Activated gamma-delta T cell (primary cell): Measurements from ENCODE around the gene NAT9.

Experiments used
- DNase-seq: peaks from one replicate; lab custom pipeline; 2025; lab: John Stamatoyannopoulos, UW
- total RNA-seq, 2 donors: gene quantifications; one replicate each; lab custom pipeline; 2026; lab: John Stamatoyannopoulos, UW

NAT9 gene, protein sequence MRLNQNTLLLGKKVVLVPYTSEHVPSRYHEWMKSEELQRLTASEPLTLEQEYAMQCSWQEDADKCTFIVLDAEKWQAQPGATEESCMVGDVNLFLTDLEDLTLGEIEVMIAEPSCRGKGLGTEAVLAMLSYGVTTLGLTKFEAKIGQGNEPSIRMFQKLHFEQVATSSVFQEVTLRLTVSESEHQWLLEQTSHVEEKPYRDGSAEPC
- total RNA-seq = 40.3 to 44.3 reads per million in 2 donors

DNA sequence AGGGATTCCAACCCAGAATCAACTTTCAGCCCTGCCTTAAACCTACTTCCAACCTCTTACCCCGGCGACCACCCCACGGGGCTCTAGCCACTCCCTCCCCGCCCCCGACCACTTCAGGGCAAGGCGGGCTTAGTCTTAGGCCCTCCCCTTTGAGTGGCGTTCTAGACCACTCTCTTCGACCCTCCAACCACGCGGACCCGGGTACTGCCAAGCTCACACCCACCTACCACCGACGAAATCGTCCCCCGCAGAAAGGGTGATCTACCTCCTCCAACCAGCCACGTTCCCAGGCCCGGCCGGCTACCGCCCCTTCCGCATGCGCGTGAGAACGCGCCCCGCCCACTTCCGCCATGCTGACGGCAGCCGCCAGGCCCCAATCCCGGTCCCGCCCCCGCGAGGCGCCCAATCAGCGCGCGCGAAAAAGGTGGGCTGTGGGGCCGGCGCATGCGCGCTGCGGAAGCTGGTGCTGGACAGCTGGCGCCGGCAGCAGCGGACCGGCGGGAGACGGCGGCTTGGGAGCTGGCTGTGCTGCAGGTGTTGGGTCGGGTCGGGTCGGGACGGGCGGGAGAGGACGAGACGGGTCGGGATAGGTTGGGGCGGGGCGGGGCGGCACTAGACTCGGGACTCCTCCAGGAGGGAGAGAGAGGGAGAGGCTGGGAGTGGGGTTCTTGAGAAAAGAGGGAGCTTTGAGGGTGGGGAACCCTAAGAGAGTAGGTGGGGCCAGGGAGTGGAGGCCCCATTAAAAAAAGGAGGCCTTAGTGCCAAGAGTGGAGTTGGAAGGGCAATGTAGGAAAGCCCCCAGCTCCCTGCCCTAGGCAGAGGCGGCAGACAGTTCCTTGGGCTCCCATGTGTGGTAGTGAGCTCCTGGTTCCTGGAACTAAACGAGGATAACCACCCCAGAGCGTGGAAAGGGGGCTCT, at the start of gene NAT9:
NAT9 (minus strand) TSS at position 302 of the 919 bp plus-strand sequence. CDS start 647 bp downstream, outside the sequence.
- DNase-seq = peak; percentile 98

DNA sequence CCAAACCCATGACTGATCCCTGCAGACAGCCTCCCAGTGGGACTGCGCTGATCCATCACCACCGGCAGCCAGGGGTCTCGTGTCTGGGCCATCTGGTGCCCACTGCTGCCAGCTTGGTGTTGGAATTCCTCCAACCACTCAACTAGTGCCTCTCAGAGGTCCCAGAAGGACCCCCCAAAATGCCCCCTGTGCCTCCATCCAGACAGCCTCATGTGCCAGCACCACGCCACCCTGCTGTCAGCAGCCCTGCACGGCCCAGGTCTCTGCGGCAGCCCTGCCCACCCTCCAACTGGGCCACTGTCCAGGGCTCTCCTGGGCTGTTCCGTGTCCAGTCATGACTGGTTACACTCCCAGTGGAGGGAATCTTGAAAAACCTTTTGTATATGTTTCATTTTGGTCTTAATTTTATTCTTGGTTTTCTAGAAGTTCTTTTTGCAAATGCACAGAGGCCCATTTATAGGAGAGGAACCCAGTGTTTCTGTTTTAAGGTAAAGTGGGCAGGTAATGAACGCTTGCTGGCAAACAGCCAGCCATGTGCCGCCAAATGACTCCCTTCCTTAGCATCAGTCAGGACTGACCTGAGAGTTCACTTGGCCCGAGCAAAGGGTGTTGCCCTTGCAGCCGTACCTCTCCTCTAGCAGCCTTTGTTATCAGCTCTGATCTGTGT, 48.9 kb upstream of the NAT9 start:
- no peak for DNase-seq

DNA sequence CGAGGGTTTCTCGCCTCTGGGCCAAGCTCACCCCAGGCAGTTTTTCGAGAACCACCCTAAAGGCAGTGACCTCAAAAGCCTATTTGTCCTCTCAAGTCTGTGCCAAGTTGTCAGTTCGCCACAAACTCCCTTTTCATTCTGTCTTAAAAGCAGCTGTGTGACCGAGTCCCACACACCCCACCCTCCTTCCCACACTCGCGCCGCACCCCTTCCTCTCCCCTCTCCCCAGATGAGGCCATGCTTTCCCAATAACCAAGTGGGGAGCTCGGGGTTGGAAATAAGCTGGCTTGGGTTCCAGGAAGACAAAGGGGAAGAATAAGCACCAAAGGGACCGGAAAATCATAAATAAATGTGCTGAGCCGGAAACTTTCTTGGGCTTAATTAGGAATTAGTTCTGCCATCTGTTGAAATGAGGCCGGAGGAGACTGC, 46.8 kb upstream of the NAT9 start:
- no peak for DNase-seq

DNA sequence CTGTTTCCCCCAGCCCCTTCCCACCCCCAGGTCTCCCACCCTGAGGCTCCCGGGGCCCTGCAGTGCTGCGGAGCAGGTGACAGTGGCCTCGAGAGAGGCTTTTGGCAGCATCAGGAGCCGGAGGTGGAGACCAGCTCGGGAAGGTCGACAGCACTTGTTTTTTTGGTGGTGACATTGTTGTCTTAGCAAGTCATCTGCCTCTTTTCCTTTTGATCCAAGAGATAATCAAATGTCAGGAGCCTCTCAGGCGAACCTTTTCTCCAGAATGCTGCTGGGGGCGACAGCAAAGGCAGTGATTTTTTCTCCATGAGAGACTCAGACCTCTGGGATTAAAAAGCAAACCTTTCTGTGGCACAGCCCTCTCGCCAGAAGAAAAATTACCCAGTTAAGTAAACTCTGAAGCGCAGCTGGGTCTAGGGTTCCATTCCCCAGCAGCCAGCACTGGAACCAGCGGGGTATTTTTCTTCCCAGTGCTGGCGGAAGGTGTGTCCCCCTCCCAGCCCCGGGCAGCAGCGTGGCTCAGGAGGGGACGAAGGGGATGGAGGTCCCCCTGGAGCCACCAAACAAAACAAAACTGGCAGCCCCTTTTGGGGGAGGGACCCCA, 46.3 kb upstream of the NAT9 start:
- DNase-seq = no peak

DNA sequence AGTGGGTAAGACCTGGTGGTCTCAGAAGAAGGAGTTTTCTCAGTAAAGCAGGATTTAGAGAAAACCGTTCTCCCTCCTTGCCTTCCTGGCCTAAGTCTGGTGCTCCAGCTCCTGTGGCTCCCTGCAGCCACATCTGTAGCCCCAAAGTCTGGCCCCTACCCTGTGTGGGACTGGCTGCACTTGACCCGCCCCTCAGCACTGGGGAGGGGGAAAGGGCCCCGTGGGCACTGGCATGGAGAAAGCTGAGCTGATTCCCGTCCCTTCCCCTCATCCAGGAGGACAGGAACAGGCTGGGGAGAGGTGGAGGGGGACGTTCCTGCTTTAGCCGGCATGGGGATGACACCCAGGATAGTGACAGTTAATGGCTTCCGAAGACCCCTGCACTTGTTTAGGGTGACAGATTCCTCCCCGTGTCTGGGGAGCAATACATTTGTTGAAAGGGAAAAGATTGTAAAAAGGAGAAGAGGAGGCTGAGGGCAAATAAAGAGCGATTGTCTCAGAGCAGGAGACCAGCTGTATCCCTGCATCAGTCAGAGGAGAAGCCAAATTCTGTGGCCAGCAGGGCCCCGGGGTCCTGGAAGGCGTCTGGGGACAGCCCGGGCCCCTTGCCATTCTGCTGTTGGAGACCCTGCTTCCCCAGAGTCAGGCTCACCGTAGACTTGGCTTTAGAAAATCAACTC, 45.6 kb upstream of the NAT9 start:
- DNase-seq = no peak

DNA sequence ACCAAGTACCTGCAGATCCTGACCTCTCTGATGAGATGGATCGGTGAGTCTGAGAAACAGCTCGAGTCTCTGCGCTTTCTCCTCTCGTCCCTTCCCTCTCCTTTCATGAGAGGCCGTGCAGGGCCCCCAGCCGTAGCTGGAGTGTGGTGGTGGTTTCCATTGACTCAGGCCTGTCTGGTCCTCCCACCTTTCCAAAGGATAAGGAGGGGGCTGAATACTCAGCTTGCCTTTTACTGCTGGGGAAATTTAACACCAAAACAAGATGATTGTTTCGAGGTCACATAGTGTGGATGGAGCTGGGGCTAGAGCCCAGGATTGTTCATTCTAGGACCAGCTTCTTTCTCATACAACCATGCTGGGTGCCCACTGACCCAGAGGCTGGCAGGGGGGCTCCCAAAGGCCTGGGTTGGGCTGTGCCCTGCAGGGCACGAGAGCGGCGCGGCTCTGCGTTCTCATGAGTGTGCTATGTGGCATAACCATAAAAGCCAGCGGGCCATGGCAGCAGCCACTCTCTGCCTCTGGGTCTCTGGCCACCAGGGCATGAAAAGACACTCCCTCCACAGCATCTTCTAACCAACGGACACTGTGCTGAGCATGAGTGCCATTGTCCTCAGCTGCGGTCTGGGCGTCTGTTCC, 43.8 kb upstream of the NAT9 start:
- DNase-seq = no peak

DNA sequence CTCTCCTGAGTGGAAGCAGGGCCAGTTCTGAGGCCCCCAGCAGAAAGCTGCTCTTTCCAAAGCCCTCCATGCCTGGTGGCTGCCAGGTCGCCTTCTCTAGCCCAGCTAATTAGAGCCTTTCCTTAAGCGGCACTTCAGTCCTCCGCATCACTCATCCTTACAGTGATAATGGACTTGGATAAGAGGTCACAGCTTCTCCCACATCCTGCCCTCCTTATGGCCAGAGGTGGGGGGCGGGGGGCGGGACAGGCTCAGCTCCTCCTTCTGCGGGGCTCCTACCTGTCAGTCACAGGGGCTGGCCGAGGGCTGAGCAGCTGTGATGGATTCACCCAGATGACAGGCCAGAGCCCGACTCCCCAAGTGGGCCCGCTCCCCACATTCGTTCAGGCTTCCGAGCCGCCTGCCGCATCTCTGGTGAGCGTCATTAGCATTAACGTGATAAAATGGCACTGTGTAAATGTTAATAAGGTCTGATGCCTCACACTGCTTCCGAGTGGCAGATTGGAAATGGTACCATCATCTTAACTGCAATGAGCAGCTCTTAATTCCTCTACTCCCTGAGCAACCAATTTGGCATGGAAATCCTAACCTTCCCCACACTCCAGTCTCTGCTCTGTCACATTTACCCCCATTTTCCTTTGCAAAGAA, 42.3 kb upstream of the NAT9 start:
- no peak for DNase-seq

DNA sequence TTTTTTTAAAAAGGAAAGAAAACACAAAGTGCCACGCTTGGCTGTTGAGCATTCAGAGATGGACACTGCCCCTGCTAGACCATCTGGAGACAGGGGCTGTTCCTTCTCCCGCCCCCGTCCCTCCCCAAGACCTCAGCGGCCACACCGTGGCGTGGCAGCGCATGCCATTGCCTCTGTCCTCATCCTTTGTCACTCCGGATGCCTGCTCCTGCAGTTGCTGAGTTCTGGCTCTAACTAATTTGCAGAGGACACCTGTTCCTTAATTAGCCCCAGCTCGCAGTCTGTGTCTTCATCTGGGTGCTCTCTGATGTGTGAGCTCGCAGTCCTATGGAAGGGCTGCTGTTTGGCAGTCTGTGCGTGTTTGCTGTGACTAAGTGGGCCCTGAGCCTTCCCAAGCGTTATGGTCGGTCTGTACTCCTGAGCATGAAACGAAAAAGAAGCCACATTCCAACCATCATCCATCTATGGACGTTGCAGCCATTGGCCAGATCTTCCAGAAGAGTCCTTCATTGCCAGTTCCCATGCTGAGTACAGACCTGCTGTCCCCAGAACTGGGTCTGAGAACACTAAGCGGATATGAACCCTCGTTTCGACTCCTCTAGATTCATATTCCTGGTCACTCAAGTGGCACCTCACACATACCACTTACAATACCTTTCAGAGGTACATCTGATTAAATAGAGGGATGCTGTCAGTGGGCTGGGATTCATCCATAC, 40.9 kb upstream of the NAT9 start:
- DNase-seq = no peak

DNA sequence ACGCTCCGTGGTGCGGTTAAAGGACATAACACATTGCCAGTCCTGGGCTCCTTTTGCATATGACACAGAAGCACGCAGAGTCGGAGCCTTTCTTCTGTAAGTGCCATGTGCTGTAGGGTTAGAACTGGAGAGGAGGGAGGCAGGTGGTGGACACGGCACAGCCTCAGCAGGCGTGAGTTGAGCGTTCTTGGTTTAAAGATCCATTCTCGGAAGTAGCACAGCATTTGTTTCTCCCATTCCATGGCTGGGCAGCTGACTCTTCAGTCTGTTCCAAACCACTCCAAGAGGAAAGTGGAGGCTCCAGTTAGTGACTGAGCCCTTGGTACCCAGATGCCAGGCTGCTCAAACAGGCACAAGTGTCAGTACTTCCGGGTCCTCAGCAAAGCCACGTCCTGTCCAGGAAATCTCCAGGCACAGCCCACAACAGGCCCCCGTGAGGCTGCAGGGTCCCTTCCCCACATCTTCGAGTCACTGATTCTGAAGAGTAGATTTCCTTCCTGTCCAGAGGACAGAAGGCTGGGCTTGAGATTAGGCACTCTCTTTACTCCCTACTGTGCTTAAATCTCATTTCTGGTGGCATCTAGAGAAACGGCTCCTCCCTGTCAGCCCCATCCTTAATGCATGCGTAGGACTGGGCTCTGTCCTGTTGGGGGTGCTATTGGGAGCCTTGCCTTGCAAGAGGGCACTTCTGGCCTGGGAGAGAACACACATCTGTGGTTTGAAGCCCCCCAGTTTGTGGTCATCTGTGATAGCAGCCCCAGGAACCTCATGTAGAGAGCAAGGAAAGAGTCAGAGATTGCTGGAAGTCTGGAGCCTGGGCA, 39.6 kb upstream of the NAT9 start:
- no peak for DNase-seq

DNA sequence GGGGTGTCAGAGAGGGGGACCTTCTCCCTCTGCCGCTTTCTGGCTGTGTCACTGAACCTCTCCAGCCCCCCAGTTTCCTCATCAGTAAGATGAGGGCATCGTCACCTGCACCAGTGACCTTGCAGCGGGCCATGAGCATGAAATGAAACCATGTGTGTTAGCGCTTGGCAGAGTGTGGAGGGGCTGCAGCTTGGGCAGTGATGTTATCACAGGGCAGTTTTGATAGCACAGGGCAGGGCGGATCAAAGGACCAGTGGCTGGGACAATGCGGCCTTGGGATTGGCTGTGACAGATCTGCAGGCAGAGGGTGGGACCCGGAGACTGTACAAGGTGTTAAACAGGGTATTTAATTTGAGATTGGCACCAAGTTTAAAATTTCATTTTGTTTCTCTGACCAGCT, 38.9 kb upstream of the NAT9 start:
- DNase-seq = no peak

DNA sequence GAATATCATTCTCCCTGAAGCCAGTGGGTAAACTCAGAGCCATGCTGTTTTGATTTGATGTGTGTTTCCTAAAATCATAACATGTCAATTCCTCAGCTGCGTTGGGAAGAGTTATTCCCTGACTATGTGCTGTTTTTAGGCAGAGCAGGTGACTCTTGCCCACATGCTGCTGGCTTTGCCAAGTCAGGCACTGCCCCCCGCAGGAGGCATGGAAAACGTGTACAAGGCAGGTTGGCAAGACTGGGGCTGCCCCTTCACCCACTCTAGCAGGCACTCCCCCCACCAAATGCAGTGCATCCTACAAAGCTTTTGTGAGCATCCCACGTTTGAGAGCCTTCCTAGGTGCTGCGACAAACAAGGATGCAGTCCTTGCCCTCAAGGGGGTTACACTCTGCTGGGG, 38.3 kb upstream of the NAT9 start:
- no peak for DNase-seq

DNA sequence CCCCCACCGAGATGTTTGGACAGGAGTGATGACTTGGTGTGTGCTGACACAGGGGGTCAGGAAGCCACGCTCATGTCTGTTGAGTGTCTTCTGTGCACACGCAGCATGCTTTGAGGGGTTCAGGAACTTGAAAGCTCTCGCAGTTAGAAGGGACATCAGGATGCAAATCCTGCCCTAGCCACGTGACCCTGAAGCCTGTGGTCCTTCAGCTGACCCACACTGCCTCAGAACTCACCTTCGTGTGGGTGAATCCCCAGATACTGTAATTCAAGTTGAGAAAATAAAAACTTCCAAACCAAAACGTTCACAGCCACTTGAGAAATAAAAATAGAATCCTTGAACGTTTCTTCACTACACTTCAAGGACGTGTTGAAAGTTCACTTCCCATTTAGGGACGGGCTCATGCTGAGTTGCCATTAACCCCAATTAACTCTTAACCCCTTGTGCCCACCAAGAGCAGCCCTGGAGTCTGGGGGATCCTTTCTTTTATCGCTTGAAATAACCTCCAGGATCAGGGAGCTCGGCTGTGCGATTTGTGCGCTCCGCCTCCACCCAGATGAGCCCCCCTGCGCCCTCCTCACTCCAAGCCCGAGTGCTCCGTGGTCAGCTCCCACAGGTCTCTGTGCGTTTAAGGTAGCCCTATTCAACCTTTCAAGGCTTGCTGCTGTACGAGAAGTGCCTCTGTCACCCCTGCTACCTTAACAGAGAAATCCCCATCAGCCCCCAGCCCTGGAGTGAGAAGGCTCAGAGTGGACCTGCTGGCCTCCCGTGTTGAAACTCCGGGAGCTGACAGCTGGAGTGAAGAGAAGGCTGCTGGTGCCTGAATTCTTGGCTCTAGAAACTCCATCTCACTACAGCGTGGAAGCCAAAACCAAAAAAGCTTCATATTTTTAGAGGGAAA, 36.2 kb upstream of the NAT9 start:
- DNase-seq = no peak

DNA sequence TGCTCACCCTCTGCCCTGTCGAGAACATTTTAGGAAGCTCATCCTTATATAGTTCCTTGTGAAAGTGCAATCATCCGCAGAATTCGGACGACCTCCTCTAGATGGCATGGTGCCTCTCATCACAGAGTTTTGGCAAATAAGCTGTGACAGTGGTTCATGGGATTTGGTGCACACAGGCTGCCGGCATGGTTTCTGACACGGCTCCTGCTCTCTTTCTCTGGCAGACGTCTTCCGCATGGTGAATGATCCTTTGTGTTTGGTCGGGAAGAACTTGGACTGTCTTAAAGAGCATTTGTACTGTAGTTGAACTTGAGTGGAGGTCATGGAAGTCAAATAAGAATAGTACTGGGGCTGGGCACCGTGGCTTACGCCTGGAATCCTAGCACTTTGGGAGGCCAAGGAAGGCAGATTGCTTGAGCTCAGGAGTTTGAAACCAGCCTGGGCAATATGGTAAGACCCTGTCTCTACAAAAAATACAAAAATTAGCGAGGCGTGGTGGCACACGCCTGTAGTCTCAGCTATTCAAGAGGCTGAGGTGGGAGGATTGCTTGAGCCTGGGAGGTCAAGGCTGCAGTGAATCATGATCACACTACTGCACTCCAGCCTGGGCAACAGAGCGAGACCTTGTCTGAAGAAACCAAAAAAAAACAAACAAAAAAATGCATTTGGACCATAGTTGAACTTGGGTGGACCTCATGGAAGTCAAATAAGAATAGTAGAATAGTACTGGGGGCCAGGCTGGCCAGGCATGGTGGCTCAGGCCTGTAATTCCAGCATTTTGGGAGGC, 34.7 kb upstream of the NAT9 start:
- DNase-seq = no peak

DNA sequence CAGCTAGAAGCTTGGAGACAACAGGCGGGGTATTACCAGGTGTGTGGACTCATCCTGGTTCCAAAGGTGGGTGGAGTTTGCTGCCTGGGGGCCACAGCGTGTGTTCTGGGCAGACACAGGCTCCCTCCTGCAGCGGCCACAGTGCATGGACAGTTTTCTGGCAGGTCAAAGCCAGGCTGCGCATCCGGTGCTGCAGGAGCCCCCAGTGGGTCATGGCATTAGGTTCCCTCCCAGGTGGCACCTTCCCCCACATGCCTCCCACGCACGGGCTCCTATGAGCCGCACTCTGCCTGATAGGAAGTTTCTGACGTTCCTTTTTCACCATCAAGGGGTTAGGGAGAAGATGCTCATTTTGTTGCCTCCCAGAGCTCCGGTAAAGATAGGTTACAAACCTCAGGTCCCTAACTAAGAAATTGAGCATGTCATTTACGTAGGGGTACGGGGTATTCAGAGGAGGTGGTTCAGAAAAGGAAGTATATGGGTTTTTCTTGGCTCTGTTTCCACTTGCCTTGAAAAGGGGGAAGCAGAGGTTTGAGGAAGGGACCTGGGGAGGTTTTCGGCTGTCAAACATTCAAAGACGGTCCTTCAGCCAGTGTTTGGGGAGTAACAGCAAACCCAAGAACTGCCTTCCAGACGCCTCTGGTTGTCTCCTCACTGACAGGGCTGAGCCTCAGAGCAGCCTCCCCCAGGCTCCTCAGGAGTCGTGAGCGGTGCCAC, 32.7 kb upstream of the NAT9 start:
- no peak for DNase-seq

DNA sequence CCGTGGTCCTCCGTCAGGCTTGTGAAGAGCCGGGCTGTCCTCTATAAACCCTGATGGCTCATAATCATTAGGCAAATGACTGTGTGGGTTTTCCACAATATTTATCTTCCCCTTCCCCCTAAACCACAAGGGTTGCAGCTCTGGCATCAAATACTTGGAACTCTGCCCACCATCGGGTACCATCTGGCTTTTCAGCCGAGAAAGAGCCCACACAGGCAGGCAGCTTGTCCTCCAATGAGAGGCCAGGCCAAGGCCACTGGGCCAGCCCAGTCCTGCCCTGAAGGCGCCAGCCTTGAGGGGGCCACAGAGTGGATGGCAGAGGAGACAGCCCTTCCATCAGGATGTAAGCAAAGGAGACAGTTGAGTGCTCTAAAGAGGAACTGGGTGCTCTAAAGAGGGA, 31.8 kb upstream of the NAT9 start:
- no peak for DNase-seq

DNA sequence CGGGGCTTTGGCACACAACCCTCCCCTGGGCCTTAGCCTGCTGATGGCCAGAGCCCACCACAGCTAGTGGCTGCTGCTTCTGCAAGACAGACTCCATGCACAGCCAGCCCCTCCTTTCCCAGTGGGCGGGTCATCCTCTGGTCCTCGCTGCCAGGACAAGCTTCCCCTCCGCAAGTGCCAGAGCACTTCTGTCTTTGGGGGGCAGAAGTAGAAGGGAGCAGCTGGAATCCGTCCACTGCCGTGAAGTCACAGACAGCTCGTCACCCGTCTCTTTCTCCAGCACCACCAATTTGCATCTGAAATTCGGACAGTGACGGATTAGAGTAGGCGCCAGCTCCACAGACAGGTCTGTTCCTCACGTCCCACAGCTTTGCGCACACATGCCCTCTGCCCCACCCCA, 31.3 kb upstream of the NAT9 start:
- DNase-seq = no peak

DNA sequence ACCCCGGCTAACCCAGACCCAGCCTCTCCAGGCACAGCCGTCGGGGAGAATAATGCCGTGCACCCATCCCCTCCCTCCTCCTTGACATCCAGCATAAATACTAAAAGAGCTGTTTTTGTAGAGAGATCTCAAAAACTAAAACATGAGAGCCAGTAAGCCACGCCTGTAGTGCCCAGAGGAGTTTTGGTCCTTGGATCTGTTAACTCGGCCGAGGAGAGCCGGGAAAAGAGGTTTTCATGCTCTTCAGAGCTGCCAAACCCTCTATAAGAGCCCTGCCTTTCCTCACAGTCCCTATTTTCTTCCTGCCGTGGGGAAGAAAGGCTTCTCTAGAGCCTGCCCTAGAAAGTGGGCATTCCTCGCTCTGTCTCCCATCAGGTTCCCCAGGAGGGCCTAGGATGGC, 30.2 kb upstream of the NAT9 start:
- no peak for DNase-seq
